ENCODE results near the gene ERAP2.
"Not testable (repeated sequence)": the region's sequence is repeated elsewhere in the genome, so short reads cannot be mapped to it uniquely, and the experiment has no call there.

The ERAP2 gene, protein sequence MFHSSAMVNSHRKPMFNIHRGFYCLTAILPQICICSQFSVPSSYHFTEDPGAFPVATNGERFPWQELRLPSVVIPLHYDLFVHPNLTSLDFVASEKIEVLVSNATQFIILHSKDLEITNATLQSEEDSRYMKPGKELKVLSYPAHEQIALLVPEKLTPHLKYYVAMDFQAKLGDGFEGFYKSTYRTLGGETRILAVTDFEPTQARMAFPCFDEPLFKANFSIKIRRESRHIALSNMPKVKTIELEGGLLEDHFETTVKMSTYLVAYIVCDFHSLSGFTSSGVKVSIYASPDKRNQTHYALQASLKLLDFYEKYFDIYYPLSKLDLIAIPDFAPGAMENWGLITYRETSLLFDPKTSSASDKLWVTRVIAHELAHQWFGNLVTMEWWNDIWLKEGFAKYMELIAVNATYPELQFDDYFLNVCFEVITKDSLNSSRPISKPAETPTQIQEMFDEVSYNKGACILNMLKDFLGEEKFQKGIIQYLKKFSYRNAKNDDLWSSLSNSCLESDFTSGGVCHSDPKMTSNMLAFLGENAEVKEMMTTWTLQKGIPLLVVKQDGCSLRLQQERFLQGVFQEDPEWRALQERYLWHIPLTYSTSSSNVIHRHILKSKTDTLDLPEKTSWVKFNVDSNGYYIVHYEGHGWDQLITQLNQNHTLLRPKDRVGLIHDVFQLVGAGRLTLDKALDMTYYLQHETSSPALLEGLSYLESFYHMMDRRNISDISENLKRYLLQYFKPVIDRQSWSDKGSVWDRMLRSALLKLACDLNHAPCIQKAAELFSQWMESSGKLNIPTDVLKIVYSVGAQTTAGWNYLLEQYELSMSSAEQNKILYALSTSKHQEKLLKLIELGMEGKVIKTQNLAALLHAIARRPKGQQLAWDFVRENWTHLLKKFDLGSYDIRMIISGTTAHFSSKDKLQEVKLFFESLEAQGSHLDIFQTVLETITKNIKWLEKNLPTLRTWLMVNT

DNA sequence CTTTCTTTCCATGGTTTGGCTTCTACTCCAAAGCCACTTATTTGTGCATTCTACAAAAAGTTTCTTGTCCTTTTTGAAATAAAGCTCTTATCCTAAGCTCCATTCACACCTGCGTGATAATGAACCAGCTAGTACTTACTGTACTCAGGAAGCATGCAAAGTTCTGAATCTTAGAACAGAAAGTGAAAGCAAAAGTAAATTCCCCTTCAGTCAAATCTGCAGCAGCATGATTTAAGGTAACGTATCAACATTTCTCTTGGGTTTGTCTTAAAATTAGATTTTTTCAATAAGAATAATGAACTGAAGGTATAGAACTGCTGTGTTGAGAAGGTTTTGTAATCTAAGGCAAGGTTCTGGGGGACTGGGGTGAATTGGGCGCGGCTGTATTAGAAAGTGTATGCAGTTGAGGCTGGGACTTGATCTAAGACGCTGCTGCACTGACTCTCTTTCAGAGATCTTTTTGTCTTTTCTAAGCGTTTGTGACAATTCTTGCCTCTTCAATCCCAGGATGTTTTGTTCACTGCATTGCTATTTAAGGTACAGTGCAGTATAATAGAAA is at the start of gene ERAP2:
Gene ERAP2 (plus strand): TSS at position 209 of the 559 bp plus-strand sequence. CDS start 3,186 bp downstream, outside the sequence.
- no peak for DNase-seq (ENCODE audit: low read depth in 3 of 3)

DNA sequence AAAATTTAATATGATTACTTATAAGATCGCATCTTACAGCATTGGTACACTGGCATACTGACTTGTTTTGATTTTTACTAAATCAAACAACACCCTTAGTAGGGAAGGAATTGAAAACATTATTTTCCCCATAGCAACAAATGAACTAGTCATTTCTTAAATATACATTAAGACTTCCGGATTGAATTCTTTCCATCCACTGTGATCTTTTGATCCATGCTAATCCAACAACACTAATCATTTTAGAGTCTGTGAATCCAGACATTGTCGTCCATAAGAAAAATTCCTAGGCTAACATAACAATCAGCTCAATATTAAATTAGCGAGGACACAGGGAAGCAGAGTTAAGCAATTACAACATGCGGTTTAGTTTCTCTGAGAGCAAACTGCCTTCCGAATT is 47.0 kb upstream of the ERAP2 start:
- DNase-seq (ENCODE audit: low read depth in 3 of 3): no peak

DNA sequence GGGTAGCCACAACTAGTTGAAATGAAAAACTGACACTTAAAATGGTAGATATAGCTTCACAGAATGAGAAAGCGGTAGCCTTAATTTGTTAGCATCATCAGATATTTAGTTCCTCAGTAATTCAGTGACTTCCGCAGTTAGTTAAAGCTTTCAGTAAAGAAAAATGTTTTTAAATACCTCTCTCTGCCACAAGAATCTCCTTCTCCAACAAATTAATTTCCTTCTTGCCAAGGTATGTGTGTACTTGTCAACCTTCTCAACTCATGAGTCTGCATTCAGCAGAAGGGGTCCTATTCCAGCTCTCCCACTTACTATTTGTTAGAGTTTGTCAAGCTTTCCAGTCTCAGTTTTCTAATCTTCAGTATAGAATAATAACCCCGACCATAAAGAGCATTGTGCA is 42.3 kb upstream of the ERAP2 start:
- DNase-seq (ENCODE audit: low read depth in 3 of 3): no peak

DNA sequence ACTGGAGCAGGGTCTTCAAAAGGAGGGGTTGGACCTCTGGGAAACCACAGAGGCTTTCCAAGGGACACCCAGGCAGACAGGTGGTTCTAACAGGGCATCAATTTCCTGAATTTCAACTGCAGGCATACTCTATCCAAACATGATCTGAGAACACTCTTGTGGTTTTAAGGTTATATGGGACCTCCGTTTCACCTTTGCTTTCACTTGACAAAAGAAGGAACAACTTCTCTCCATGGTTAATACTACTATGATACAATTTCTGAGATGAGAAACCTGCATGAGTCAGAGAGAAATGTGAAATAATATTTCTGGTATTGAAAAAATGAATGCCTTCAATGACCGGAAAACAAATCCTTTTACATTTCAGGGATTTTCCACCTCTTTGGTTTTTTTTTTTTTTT is 40.5 kb upstream of the ERAP2 start:
- no peak for DNase-seq (ENCODE audit: low read depth in 3 of 3)

DNA sequence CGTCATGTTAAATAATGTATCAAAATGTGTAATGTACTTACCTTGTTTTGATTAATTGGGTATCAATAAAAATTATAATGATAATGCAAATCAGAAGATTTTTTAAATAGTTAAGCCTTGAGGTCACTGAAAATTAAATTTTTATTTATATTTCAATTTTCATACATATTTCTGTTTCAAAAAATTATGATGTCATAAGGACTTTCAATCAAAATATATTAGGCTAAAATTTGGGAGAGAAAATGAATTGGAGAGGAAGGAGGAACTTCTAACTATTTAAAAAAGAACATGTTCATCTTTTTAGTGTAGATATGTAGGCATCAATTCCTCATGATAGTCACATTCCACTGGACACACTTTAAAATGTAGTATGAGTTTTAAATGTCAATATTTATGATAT is 39.5 kb upstream of the ERAP2 start:
- no peak for DNase-seq (ENCODE audit: low read depth in 3 of 3)

DNA sequence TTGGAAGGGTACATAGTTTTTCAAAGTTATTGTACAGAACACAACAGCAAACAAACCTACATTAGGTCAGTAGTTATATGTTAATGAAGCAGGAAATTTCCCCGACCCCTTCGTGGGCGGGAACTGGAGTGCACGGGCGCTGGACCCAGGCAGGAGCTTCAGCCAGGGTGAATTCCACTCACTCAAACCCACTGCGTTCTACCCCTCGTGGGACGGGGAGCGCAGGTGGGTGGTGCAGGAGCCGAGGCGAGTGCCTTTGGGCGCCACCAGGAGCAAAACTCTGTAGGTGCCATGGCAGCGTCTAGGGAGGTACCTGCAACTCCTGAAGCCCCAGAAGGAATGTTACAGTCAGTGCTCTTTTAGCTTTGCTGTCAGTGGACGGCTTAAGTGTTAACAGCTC is 39.0 kb upstream of the ERAP2 start:
- DNase-seq (ENCODE audit: low read depth in 3 of 3): no peak

DNA sequence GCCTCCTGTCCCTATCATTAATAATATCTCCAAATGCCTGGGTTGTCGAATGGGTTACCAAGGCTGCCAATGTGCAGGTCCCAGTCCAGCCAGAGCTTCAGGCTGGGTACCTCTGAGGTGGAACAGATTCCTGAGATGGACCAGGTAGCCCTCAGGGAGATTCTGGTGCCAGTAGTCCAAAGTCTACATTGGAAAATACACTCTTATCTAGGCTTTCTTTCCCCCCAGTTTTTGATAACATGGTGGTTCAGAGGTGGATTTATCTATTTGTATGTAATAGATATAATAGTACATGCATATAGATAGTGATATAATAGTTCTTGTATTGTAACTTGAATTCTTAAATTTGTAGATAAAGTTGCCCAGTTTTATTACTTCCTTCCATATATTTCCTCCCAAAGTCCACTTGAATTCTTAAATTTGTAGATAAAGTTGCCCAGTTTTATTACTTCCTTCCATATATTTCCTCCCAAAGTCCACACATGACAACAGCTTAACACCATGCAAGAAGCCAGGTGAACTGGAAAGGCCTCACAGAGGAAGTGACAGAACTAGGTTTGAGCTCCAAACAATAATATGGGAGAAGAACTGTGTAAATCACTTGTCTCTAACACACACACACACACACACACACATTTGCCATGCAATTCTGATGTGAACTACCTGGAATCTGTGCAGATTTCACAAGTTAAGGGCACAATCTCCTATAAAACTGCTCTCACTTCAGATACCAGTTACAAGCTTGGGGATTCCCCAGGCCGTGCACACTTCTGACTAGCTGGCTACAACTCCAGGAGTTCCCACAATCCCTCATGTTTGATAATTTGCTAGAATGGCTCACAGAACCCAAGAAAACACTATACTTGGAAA is 37.9 kb upstream of the ERAP2 start:
- no peak for DNase-seq (ENCODE audit: low read depth in 3 of 3)

DNA sequence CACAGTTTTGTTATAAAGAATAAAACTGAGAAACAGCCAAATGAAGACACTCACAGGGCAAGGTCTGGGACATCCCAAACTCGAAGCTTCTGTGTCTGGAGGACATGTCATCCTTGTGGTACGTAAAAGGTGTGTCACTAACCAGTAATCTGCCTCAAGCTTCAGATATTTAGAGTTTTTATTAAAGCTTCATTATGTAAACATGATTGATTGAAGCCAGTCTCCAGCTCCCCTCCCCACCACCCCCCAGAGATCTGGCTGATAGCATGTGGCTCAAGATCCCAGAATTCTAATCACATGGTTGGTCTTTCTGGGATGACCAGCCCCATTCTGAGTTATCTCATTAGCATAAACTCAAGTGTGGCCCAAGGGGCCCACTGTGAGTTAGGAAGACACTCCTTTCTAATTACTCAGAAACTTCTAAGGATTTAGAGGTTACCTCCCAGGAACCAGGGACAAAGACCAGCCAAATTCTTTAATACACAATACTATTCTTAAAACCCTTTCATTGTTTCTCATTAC is 37.2 kb upstream of the ERAP2 start:
- no peak for DNase-seq (ENCODE audit: low read depth in 3 of 3)

DNA sequence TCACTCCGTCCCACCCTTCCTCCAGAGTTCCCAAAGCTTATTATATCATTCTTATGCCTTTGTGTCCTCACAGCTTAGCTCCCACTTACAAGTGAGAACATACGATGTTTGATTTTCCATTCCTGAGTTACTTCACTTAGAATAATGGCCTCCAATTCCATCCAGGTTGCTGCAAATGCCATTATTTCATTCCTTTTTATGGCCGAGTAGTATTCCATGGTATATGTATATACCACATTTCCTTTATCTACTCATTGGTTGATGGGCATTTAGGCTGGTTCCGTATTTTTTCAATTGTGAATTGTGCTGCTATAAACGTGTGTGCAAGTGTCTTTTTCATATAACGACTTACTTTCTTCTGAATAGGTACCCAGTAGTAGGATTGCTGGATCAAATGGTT is 34.4 kb upstream of the ERAP2 start:
- not testable (repeated sequence) for DNase-seq (ENCODE audit: low read depth in 3 of 3)

DNA sequence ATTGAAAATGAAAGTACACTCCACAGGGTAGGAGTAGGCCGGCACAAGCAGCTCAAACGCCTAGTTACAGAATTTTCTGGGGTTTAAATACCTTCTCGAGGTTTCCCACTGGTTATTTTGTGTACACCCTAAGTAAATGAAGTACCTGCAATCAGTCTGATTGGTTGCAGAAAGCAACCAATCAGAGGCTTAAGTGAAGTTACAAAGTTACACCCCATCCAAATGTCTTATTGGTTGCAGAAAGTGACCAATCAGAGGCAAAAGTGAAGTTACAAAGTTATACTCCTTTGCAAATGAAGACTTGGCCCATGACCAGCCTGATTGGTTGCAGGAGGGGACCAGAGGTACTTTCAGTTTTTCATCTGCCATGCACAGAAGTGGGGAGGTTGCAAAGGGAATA is 33.2 kb upstream of the ERAP2 start:
- DNase-seq (ENCODE audit: low read depth in 3 of 3): no peak

DNA sequence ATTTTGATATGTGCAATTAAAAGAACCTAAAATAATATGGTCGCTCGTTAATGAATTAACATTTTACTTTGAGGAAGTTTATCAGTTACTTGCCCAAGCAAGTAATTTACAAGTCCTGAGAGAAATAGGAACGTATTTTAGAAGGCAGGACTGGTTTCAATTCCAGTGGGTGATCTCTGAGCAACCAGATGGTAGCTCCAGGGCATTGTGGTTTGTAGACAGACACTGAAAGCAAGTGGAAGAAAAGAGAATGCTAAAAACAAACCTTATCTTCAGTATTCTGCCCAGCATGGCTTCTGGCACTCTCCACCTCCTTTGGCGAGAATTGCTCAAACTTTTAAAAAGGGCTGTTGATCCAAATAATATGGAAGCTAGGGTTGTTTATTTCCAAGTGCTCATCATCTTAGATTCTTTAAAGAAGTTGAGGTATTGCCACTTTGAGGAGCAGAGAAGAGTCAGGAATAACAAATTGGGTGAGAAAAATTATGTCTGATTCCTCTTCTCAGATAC is 31.8 kb upstream of the ERAP2 start:
- no peak for DNase-seq (ENCODE audit: low read depth in 3 of 3)

DNA sequence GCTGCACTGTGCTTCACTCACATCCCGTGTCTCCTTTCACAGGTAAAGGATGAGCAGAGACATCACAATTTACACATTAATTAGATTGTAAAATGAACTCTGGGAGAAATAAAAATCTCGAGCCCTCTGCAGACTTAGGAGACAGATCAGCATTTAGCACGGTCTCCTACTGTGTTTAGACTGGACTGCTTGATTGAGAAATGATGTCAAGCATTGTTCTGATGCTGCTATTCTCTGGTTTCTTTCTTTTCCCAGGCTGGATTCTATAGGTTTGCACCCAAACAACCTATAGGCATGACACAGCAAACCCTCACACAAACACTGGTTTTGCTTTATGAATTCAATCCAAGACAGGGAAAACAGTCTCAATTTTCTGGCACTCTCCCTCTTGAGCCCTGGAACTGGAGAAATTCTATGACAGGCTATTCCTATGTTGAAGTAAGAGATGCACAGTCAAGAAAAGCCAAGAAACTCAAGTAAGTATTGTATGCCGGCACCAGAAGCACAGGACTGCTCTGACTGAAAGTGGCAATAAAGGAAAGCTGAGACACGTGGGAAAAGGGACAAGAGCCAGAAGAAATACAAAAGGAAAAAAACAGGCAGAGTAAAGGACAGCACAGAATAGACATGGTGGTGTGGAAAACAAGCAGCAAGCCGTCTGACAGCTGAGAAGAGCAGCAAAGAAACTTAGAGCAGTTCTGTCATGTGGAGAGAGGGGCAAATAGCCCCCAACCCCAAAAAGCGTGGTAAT is 24.8 kb upstream of the ERAP2 start:
- no peak for DNase-seq (ENCODE audit: low read depth in 3 of 3)

DNA sequence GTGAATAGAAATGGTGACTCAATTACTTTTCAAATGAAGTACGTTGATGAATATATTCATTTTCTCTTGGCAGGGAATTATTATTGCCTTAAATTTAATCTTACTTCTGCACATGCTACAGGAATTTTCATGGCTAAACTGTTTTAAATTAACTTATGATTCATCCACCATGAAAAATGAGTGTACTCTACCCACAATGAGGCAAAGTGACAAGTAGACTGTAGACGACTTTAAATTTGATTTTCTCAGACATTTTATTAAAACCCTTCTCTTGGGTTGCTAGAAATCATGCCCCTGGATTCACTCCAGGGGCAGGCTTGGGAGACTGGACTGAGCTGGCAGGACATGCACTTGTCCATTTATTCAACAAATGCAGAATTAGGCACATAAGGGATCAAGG is 23.5 kb upstream of the ERAP2 start:
- no peak for DNase-seq (ENCODE audit: low read depth in 3 of 3)

DNA sequence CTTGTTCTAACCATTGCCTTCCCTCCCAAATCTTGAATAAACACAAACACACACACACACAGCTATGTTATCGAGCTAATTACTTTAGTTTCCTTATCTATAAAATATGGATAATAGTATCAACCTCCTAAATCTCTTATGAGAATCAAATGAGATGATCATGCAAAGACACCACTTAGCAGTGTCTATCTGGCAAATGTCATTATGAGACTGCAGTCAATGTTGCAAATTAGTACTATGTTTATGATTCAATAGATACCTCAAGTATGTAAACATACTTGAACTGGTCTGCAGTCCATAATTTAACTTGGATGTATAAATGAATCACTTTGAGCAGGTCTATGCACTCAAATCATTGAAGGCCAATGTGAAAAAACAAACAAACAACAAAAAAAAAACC is 22.2 kb upstream of the ERAP2 start:
- no peak for DNase-seq (ENCODE audit: low read depth in 3 of 3)

DNA sequence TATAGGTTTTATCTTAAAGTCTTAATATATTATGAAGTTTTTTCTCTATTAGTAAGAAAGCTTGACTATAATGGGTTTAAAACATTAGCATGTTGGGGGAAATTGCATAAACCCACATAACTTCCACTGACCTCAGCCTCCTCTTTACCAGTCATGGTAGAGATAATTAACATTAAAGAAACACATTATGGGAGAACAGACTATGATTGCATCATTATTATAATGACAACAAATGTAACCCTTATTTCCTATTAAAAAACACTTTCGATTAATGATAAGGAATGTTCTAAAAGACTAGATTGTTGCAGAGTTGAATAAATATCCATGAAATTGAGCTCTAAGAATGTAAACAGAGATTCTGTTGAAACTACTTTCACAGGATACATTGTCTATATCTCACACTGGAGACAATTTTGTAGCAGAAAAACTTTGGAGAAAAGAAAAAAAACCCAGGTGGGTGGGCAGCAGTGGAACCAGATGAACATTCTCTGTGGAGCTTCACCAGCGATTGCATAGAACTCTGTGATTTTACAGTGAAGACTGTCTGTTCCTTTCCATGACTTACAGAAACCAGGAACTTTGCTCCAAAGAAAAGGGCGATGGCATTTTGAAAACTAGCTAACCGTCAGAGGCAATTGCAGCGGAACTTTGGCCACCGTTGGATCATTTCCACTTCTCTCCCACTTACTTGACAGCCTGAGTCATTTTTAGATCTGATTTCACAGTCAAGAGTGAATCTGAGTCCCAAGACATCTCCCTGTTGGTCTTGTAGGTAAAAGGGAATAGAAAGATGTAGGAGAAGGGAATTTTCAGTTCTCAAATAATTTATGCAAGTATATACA is 21.0 kb upstream of the ERAP2 start:
- no peak for DNase-seq (ENCODE audit: low read depth in 3 of 3)

DNA sequence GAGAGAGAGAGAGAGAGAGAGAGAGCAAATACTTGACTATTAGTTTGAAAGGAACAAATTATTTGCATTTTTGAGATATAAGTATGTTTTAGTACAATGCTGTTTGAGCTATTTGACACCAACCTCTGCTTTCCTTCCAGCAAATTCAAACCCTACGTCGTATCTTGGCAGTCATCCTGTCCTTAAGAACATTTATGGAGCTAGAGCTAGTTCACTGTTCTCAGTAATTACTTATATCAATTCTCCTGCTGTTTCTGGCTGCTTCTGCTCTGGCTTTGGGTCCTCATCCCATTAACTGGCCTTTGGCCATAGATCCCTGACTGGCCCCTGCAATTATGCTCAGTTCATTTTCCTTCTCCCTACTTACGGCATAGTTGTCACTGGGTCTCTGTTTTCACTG is 19.9 kb upstream of the ERAP2 start:
- no peak for DNase-seq (ENCODE audit: low read depth in 3 of 3)

DNA sequence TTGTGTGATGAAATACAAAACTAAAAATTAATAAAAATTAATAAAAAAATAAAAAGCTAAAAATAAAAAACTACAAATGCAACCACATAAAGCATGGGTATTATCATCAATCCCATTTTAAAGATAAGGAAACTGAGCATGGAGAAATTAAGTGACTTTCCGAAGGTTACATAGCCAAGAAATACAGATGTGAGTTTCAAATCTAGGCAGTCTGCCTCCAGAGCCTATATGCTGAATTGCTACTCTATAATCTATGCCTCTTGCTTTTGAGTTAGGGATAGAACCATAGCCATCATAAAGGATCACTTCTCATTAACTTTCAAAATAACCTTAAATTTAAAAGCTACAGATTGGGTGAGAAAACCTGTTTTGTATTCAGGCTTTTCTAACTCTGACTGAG is 18.8 kb upstream of the ERAP2 start:
- no peak for DNase-seq (ENCODE audit: low read depth in 3 of 3)

DNA sequence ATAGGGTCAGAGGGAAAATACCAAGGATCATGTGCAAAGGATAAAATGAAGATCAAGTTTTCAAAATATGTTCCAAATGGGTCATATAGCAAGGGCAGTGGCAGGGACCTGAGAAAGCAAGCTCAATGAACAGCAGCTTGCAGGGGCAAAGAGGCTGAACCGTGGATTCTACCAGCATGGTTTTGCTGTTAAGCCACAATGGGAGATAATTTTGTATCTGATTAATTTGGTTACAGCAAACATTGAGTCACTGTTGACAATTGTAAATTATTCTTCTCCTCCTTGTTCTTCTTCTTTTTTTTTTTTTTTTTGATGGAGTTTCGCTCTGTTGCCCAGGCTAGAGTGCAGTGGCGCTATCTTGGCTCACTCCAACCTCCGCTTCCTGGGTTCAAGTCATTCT is 18.4 kb upstream of the ERAP2 start:
- DNase-seq (ENCODE audit: low read depth in 3 of 3): no peak

DNA sequence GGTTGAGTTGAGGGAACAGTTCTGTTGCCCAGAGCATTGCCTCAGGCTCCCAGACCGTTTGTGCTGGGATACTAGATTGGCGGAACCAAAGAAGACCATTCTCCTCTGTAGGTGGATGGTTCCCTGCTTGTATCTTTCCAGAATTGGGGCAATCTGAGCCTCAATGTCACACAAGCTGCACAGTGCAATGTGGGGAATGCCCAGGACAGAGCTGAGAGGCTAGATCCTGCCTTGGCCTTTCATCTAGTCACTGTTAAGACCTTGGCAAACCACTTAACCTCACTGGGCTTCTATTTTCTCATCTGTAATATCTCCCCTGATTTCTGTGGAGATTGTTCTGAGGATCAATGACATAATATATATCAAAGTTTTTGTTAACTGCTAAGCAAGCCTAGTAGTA is 16.9 kb upstream of the ERAP2 start:
- no peak for DNase-seq (ENCODE audit: low read depth in 3 of 3)

Data from stimulated activated CD4-positive, alpha-beta T cell treated with anti-CD3 and anti-CD28 coated beads, TNF-alpha, amount 100 ng/mL, for 24 hours (primary cell).